Activated naive CD8-positive, alpha-beta T cell (primary cell): ENCODE results near the gene DMRTB1.

Experiments
- H3K27ac Mint-ChIP-seq: one replicate; pipeline ENCODE4 v1.8.0; 2021; ENCODE audit warnings: mixed read lengths
- H3K27me3 Mint-ChIP-seq: one replicate; pipeline ENCODE4 v1.8.0; 2021; ENCODE audit warnings: mixed read lengths
- H3K36me3 Mint-ChIP-seq: one replicate; pipeline ENCODE4 v1.8.0; 2021; ENCODE audit warnings: mixed read lengths
- H3K4me1 Mint-ChIP-seq: one replicate; pipeline ENCODE4 v1.8.0; 2021; ENCODE audit warnings: low read depth, mixed read lengths
- H3K4me3 Mint-ChIP-seq: one replicate; pipeline ENCODE4 v1.8.0; 2021; ENCODE audit warnings: mild to moderate bottlenecking, mixed read lengths
- H3K9me3 Mint-ChIP-seq: one replicate; pipeline ENCODE4 v1.8.0; 2021; ENCODE audit warnings: low read depth, mixed read lengths

Gene DMRTB1

DNA sequence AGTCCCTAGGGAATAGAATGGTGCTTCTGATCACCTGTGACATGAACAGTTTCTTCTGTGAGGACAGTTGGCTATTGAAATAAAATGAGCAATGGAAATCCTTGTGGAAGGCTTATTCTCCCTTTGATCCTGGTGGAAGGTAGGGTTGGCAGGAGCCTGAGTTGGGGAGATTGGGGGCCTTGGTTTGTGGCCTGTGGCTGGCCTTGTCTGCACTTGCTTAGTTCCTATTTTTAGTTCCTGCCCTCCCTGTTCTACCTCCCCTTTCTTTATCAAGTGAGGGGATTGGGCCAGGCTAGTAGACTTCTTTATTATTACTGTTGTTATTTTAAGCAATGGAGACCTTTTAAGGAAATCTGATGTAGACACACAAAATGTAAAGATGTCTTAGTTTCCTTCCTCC is 8.2 kb downstream of the DMRTB1 start:
- H3K9me3 Mint-ChIP-seq: no peaks in the 10 kb centered on the region
- H3K4me3 Mint-ChIP-seq: no peak overlapping the region
- H3K36me3 Mint-ChIP-seq: no peaks in the 10 kb centered on the region
- no peaks in the 10 kb centered on the region for H3K27me3 Mint-ChIP-seq
- H3K4me1 Mint-ChIP-seq: no peaks in the 10 kb centered on the region
- H3K27ac Mint-ChIP-seq: no peak overlapping the region

DNA sequence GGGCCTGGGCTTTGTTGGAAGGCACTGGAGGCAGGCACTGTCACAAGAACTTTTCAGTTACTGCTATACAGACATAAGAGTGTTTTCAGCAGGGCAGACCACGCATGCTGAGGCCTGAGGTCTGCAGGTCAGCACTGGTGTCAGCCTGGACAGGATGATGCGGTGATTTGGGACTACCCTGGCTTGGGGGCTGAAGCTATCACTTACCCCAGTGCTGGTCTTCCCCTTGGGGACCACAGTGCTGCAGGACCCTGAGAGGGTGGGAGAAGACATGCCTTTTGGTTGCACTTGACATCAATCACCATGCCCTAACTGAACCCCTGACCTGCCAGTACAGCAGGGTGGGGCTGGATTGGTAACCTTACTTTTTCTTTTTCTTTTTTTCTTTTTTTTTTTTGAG is 9.2 kb downstream of the DMRTB1 start:
- no peaks in the 10 kb centered on the region for H3K36me3 Mint-ChIP-seq
- H3K27ac Mint-ChIP-seq: no peak overlapping the region
- H3K4me3 Mint-ChIP-seq: no peak overlapping the region
- H3K4me1 Mint-ChIP-seq: no peaks in the 10 kb centered on the region
- no peaks in the 10 kb centered on the region for H3K27me3 Mint-ChIP-seq
- no peaks in the 10 kb centered on the region for H3K9me3 Mint-ChIP-seq

DNA sequence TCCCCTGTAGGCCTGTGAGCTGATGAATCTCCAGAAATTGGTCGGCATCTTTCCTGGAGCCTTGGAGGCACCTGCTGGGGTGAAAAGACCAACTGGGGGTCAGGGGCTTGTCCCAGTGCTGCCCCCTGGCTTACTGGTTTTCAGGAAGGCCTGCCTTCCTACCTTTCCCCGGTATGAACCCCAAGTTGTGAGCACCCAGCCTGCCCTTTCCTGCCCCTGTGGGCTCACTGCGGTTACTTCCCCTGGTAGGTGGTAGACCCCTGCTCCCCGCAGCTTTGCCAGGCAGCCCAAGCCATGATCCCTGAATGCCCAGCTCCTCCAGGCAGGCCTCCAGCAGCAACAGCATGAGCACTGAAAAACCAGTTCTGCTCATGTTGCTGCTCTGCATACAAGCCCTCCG is 10.2 kb downstream of the DMRTB1 start:
- no peaks in the 10 kb centered on the region for H3K36me3 Mint-ChIP-seq
- H3K27ac Mint-ChIP-seq: no peak overlapping the region
- no peaks in the 10 kb centered on the region for H3K9me3 Mint-ChIP-seq
- H3K27me3 Mint-ChIP-seq: no peaks in the 10 kb centered on the region
- no peaks in the 10 kb centered on the region for H3K4me1 Mint-ChIP-seq
- H3K4me3 Mint-ChIP-seq: no peak overlapping the region

DNA sequence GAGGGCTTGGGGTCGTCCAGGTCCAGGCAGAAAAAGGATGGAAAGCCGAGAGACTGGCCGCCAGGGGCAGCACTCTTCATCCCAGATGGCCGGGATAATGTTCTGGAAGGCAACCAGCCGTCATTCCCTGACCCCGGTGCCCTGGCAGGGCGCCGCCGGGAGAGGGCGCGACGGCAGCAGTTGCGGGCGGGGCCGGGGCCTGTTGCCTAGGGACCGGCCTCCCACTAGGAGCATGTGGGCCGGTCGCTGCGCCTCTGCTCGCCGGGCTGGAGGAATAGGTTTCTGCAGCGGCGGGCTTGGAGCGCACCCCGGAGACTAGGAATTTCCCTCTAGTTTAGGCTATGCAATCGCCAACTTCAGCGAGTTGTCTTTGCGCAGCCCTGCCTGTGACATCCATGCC is 11.0 kb downstream of the DMRTB1 start:
- Mint-ChIP-seq H3K27me3 (no peaks in the 10 kb centered on the region), H3K4me3 (no peak overlapping the region), H3K36me3 (no peaks in the 10 kb centered on the region), H3K9me3 (no peaks in the 10 kb centered on the region), H3K27ac (no peak overlapping the region), H3K4me1 (no peaks in the 10 kb centered on the region)

GRCh38 chr1:53470584-53470983 is 11.4 kb downstream of the DMRTB1 start:
- no peaks in the 10 kb centered on the region for H3K4me1 Mint-ChIP-seq
- no peaks in the 10 kb centered on the region for H3K27me3 Mint-ChIP-seq
- no peaks in the 10 kb centered on the region for H3K36me3 Mint-ChIP-seq
- no peak overlapping the region for H3K27ac Mint-ChIP-seq
- no peaks in the 10 kb centered on the region for H3K9me3 Mint-ChIP-seq
- H3K4me3 Mint-ChIP-seq: no peak overlapping the region

GRCh38 chr1:53471000-53471399 is 11.8 kb downstream of the DMRTB1 start:
- no peaks in the 10 kb centered on the region for H3K4me1 Mint-ChIP-seq
- H3K4me3 Mint-ChIP-seq: no peak overlapping the region
- no peaks in the 10 kb centered on the region for H3K36me3 Mint-ChIP-seq
- no peaks in the 10 kb centered on the region for H3K27me3 Mint-ChIP-seq
- H3K27ac Mint-ChIP-seq: no peak overlapping the region
- H3K9me3 Mint-ChIP-seq: no peaks in the 10 kb centered on the region

DNA sequence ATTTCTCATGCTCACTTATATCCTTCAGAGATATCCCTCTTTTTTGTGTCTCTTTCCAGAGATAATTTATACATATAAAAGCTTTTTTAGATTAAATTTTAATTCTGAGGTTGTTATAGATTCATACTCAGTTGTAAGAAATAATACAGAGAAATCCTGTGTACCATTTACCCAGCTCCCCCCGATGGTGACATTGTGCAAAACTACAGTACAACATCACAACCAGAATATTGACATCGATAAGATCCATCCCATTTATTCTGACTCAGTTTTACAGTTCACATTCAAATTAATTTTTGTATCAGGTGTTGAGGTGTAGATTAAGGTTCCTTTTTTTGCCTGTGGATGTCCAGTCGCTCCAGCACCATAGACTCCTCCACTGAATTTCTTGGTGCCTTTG is 14.3 kb downstream of the DMRTB1 start:
- no peak overlapping the region for H3K4me3 Mint-ChIP-seq
- H3K36me3 Mint-ChIP-seq: no peaks in the 10 kb centered on the region
- no peak overlapping the region for H3K27ac Mint-ChIP-seq
- no peaks in the 10 kb centered on the region for H3K4me1 Mint-ChIP-seq
- H3K27me3 Mint-ChIP-seq: no peaks in the 10 kb centered on the region
- H3K9me3 Mint-ChIP-seq: no peaks in the 10 kb centered on the region

GRCh38 chr1:53475664-53476063 is 16.5 kb downstream of the DMRTB1 start:
- Mint-ChIP-seq H3K27ac (no peak overlapping the region), H3K27me3 (no peaks in the 10 kb centered on the region), H3K4me1 (no peaks in the 10 kb centered on the region), H3K4me3 (no peak overlapping the region), H3K9me3 (no peaks in the 10 kb centered on the region), H3K36me3 (no peaks in the 10 kb centered on the region)

DNA sequence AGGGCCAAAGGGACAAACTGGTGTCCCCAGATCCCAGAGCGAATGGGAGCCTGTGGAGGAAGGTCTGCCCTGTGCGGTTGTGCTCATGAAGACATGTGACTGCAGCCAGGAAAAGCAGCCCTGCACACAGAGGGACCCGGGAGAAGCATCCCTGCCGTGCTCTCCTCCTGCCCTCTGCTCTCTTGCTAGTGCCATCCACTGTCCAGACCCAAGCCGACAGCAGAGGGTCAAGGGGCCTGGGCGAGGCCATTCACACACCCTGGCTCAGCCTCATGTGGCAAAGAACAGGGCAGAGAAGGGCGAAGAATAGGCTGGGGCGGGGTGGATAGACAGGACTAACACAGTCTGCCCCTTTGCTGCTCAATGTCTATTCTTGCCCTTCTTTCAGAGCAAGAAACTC is 17.4 kb downstream of the DMRTB1 start:
- Mint-ChIP-seq H3K27me3 (no peaks in the 10 kb centered on the region), H3K36me3 (no peaks in the 10 kb centered on the region), H3K27ac (no peak overlapping the region), H3K9me3 (no peaks in the 10 kb centered on the region), H3K4me3 (no peak overlapping the region), H3K4me1 (no peaks in the 10 kb centered on the region)

GRCh38 chr1:53477651-53478501 is 18.7 kb downstream of the DMRTB1 start:
- Mint-ChIP-seq H3K4me1 (no peaks in the 10 kb centered on the region), H3K4me3 (no peak overlapping the region), H3K27me3 (no peaks in the 10 kb centered on the region), H3K36me3 (no peaks in the 10 kb centered on the region), H3K9me3 (no peaks in the 10 kb centered on the region), H3K27ac (no peak overlapping the region)

DNA sequence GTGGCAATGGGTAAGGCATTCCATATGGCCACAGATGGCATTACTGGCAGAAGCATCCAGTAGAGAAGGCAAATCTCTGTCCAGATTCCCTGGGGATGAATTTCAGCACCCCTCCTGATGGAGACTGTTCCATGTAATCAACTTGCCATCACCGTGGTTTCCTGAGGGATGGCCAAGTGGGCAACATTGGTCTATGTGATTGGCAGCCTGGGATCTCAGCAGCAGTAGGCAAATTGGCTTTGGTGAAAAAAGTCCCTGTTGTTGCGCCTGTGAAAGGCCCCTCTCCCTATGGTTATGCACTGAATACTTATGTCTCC is 19.3 kb downstream of the DMRTB1 start:
- H3K36me3 Mint-ChIP-seq: no peaks in the 10 kb centered on the region
- no peaks in the 10 kb centered on the region for H3K27me3 Mint-ChIP-seq
- no peaks in the 10 kb centered on the region for H3K4me1 Mint-ChIP-seq
- no peak overlapping the region for H3K27ac Mint-ChIP-seq
- H3K4me3 Mint-ChIP-seq: no peak overlapping the region
- no peaks in the 10 kb centered on the region for H3K9me3 Mint-ChIP-seq

DNA sequence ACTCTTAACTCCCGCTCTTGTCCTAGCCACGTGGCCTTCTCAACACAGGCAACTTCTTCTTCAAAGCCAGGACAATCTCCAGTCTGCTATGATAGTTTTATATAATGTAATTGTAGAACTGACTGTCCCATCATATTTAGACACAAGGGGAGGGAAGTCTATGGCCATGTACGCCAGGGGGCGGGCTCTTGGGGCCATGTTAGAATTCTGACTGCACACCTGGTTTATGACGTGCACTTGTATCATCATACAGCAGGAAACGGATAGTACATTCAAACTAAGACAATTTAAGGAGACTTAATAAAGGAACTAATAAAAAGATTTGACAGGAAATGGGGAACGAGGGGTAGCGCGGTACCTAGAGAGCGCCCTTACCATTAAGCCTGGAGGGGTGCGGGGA is 21.5 kb downstream of the DMRTB1 start:
- Mint-ChIP-seq H3K27ac (no peak overlapping the region), H3K36me3 (no peaks in the 10 kb centered on the region), H3K9me3 (no peaks in the 10 kb centered on the region), H3K4me3 (no peak overlapping the region), H3K4me1 (no peaks in the 10 kb centered on the region), H3K27me3 (peaks cover 6% of the 10 kb centered on the region)

DNA sequence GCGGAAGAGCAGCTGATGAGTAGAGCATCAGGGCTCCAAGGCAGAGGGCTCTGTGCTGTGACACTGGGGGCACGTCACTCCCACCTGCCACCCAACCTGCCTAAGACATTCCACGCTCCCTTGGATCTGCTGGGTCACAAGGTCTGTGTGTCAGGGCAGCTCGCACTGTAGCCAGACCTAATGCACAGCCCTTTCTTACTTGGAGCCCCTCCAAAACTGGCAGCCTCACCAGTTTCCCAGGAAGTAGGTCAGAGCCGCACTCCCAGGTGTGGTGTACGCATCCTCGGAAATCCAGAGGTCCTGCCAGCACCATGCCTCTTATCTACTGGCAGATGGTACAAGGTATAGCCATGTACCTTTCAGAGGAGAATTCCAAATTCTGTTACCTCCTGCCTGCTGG is 22.3 kb downstream of the DMRTB1 start:
- H3K4me3 Mint-ChIP-seq: no peak overlapping the region
- no peaks in the 10 kb centered on the region for H3K36me3 Mint-ChIP-seq
- peaks cover 8% of the 10 kb centered on the region for H3K27me3 Mint-ChIP-seq
- no peak overlapping the region for H3K27ac Mint-ChIP-seq
- no peaks in the 10 kb centered on the region for H3K4me1 Mint-ChIP-seq
- no peaks in the 10 kb centered on the region for H3K9me3 Mint-ChIP-seq

DNA sequence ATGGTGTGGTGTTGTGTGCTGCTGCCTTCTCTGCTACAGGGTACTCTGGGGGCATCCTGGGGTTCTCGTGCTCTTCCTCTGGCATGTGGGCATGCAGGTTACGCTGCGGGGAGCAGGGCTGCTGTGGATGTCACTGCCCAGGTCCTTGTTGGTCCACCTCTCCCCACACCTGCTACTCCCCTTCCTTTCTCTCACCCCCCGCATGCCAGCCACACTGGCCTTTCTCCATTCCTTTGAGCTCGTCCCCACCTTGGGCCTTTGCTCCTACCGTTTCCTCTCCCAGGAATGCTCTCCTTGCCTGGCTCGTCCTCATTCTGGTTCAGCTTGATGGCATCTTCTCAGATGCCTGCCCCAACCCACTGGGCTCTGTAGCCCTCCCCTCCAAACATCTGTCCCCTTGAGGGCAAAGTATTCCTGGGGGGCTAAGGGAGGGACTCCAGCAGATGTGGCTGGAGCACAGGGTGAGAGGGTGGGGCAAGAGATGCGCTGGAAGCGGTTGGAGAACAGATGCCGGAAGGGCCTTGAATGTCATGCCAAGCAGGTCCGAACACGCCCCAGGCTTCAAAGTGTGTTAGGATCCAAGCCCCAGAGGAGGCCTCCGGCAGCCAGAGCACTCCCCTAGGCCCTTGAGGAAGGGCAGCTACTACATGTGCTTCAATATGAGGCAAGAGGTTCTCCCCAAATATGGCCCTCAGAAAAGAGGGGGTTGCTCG is 23.4 kb downstream of the DMRTB1 start:
- Mint-ChIP-seq H3K4me3 (no peak overlapping the region), H3K27me3 (peaks cover 8% of the 10 kb centered on the region), H3K36me3 (no peaks in the 10 kb centered on the region), H3K4me1 (no peaks in the 10 kb centered on the region), H3K27ac (no peak overlapping the region), H3K9me3 (no peaks in the 10 kb centered on the region)

DNA sequence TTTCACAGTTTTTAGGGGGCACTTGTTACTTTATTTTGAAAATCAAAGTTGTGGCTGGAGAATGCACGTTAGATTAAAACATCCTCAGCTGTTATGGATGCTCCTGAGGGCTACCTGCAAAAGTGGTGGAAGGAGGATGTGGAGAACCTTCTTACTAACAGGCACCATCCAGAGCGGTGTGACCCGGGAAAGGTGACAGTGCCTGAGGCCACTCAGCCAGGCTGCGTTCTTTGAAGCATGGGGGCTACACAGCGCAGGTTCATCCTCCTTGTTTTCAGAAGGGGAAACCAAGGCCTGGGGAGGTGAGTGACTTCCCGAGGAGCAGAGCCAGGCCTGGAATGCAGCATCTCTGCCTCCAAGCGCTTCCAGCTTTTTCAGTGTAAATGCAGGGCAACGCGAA is 24.0 kb downstream of the DMRTB1 start:
- Mint-ChIP-seq H3K36me3 (no peaks in the 10 kb centered on the region), H3K4me1 (no peaks in the 10 kb centered on the region), H3K27ac (no peak overlapping the region), H3K4me3 (no peak overlapping the region), H3K9me3 (no peaks in the 10 kb centered on the region), H3K27me3 (peaks cover 9% of the 10 kb centered on the region)

- H3K27ac Mint-ChIP-seq: no peak overlapping the region
- no peaks in the 10 kb centered on the region for H3K4me1 Mint-ChIP-seq
- H3K27me3 Mint-ChIP-seq: peaks cover 11% of the 10 kb centered on the region
- H3K36me3 Mint-ChIP-seq: no peaks in the 10 kb centered on the region
- no peaks in the 10 kb centered on the region for H3K9me3 Mint-ChIP-seq
- H3K4me3 Mint-ChIP-seq: no peak overlapping the region
Measured at GRCh38 chr1:53483656-53484055, 24.5 kb downstream of the DMRTB1 start.
